GM18867 (cell line): Measurements from ENCODE around the gene PRUNE1.

ENCODE experiments used
- ATAC-seq: cut with Tn5 transposase; IDR thresholded peaks from one replicate; pipeline ENCODE4 v1.9.1; 2021; ENCODE audit warnings: mild to moderate bottlenecking, moderate library complexity; ENCODE audit not compliant: unreplicated experiment

Gene PRUNE1

DNA sequence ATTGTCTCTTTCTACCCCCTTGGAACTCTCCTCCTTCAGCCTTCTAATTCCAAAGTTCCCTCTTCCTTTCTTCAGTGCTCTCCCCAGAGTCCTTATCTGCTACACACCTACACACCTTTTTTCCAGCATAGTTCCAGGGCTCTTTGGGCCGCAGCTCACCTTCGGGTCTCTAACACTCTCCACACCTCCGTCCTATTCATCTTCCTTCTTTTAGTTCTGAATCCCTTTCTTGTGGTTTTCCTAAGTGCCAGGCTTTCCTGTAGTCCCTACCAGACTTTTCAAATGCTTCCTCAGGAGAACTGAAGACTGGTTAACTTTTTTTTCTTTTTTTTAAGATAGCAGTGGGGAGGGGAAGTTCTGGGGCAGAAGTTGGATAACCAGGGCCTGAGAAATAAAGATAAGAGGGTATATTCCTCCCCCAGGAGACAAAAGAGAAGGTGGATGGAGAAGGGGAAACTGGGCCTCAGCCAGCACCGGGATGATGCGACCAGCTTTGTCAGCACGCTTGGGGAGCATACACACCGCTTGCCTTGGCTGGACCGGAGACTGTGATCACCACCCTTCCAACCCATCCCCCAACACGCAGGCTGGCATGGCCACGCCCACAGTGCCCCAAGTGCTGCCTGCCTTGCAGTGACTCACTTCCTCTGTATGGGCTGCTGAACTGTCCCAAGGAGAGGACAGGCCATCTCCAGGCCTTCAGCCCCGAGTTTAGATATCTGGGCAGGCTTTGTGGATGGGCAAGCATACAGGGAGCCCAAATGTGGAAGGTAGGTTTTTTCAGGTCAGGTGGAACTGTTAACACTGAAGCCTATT, 31.2 kb upstream of the PRUNE1 start:
- no peak for ATAC-seq

DNA sequence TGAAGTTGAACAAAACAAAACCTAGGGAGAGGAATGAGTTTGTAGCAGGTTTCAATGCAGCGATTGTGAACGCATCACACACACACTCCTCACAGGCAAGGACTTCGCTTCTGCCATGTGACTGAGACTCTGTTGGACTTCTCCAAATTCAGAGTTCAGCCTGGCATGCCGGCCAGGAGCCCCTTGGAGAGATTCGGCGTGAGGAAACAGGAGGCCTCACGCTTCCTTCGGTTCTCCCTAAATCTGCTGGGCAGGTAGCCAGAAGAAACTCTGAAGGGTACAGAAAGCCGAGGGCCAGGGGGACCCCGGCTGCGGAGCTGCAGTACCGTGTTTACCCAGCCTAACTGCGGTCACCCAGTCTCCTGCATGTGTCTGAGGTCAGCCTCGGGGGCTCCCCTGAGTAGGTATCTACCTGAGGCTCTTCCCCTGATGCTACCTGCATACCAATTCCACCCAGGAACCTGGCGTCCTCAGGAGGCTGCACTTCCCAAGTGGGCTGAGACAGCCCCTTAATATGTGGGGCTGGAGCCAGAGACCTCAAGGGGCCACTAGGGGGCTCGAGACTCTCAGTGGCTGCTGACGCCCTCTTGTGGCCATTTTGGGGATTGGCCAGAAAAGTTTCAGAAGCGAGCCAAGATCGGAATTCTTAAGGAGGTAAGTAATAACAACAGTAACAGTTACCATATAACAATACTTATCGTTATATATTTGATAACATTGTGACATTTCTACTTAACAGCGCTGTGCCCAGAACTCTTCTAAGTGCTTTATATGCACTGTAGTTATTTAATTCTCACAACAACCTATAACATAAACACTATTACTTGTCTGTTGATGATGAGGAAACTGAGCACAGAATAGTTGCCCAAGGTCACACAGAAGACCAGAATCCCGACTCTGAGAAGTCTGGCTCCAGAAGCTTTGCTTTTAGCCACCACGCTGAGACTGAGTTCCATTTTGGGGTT, 28.9 kb upstream of the PRUNE1 start:
- peak; percentile 38 for ATAC-seq

- no peak for ATAC-seq
These were observed 27.0 kb upstream of the PRUNE1 start for GRCh38 chr1:150981177-150981804.

GRCh38 chr1:150981805-150982712, 26.2 kb upstream of the PRUNE1 start, which contains the start of gene ANXA9:
Gene ANXA9 (plus strand): TSS chr1:150982292. CDS start chr1:150983106, 814 bp downstream.
- ATAC-seq: no peak

- ATAC-seq: no peak
These were observed 22.9 kb upstream of the PRUNE1 start for GRCh38 chr1:150985179-150985825.

DNA sequence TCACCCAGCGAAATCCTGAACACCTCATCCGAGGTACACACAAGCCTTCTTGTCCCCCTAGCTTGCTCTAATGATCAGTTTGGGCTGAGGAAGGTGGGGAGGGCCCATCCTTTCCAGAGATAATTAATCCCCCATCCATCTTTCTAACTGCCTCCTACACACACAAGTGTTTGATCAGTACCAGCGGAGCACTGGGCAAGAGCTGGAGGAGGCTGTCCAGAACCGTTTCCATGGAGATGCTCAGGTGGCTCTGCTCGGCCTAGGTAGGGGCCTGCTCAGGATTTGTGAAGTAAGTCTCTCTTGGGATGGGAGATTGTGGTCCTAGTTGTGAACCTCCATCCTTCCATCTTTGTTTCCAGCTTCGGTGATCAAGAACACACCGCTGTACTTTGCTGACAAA, 20.3 kb upstream of the PRUNE1 start:
- no peak for ATAC-seq

GRCh38 chr1:150992626-150993025, 15.6 kb upstream of the PRUNE1 start:
- no peak for ATAC-seq

DNA sequence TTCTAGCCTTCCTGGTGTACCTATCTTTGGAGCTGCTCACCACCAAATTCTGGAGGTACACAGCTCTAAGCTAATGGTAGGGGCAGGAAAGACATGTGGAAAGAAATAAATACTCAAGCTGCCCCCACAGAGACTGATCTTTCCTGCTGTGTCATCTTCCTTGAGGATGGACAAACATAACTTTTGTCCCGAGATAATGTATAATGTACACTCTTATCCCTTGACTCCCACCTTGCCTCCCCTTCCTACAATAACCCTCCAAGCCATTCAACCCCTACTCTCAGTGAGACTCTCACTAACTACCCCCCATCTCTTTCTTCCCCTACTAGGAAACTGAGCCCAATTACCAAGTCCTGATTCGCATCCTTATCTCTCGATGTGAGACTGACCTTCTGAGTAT, 14.0 kb upstream of the PRUNE1 start:
- ATAC-seq: no peak

DNA sequence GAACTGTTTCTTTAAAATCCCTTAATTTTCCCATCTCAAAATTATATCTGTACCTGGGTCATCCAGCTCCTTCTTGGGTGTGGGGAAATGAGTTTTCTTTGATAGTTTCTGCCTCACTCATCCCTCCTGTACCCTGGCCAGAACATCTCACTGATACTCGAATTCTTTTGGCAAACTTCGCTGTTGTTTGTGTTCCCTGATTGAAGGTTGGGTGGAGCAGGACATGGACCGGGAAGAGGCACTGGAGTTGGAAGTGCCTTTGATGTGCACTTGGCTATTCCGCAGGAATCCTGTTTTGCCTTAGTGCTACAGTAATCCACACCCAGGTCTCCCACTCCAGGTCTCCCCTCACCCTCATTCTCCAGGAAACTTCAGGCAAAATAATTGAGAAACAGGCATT, 12.8 kb upstream of the PRUNE1 start:
- no peak for ATAC-seq

- no peak for ATAC-seq
These were observed 12.4 kb upstream of the PRUNE1 start for GRCh38 chr1:150995896-150996295.

- no peak for ATAC-seq
These were observed 10.9 kb upstream of the PRUNE1 start for GRCh38 chr1:150997126-150997872.

DNA sequence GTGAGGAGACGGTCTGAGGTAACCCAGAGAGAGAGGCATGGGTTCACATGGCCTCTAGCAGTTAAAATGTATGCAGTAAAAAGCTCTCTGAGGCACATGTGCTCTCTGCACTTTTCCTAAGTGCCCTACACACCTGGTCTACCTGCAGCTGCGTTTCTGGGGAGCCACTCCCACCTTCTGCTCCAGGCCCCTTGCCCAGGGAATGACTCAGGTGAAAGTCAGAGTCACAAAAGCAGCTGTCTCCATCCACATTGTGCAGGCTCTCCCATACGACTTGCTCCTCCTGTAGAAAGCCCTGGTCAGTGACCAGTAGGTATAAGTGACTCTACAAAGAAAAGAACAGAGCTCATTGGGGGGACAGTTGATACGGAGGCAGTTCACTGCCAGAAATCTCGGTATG, 10.3 kb upstream of the PRUNE1 start:
- no peak for ATAC-seq

DNA sequence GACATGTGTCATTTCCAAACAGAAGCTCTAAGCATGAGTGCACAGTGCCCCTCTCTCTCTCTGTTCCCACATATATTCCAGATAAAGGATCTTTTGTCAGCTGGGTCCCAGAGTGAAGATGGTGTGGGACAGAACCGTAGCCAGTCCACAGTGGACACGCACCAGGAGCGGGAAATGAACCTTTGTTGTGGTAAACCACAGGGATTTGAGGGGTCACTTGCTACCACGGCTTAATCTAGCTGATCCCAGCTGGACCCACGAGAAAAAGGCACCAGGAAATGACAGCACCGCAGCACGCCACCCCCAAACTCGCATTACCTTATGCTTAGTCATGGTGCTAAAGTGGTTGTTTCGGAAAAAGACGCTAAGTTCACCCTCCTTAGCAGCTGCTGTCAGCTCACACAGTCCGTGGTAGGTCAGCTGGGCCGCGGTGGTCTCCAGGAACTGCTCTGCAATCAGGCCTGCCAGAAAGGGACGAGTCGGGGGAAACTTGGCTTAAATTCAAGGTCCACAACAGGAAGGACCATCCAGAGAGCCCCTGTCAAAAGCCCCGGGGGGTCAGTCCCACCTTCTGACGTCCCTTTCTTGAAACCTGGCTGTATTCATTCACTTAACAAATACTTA, 9.1 kb upstream of the PRUNE1 start:
- ATAC-seq: no peak

GRCh38 chr1:150999926-151000325, 8.3 kb upstream of the PRUNE1 start:
- no peak for ATAC-seq

GRCh38 chr1:151000408-151000807, 7.8 kb upstream of the PRUNE1 start:
- no peak for ATAC-seq

DNA sequence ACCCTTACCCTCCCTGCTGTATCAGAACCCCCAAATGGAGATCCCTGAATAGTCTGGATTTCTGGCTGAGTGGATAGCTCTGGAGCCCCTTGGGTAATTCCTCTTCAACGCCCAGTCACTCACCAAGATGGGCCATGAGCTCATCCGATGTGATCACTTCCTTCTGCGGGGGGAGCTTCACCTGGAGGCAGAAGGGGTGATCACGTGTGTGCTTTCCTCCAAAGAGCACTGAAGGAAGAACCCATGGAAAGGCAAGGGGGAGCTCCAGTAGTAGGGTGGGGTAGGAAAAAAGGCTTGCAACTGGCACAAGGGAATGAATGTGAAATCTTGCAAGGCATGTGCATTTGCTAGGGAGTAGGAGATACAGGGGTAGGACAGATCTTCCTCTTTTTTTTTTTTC, 6.6 kb upstream of the PRUNE1 start:
- no peak for ATAC-seq

DNA sequence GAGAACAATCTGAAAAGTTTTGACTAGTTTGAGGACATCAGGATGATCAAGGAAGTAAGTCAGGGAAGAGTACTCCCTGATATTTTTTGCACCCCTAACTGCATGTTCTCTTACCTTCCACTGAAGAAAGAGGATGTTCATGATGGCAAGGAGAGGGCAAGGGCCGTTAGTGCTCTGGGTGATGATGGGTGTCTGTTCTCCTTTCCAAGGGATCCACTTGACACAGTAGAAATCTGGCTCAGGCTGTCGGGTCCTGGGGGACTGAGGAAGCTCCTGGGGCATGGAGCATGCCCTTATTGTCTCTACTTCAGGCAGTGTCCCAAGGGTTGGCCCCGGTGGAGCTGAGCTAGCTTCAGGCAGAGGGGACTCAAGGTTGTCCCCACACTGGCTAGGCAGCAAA, 6.2 kb upstream of the PRUNE1 start:
- ATAC-seq: no peak

- ATAC-seq: no peak
These were observed 5.6 kb upstream of the PRUNE1 start for GRCh38 chr1:151002611-151003010.

GRCh38 chr1:151003180-151003579, 5.1 kb upstream of the PRUNE1 start:
- no peak for ATAC-seq
